D721Med (cell line): ENCODE measurements around the gene ZNF611.
"Not testable (repeated sequence)": the region's sequence is repeated elsewhere in the genome, so short reads cannot be mapped to it uniquely, and the experiment has no call there.

Experiments used
- DNase-seq: peaks from one replicate; pipeline ENCODE4 v3.0.0; 2011; ENCODE audit warnings: low spot score; ENCODE audit not compliant: insufficient read length
- FAIRE-seq: peaks from 2 replicates; lab custom pipeline; 2011; peaks lifted over from hg19 to GRCh38; lab: Jason Lieb, UNC
- CTCF ChIP-seq: IDR thresholded peaks from 2 replicates; pipeline ENCODE4 v1.5.1; 2012; ENCODE audit warnings: mild to moderate bottlenecking, control low read depth; ENCODE audit not compliant: insufficient read depth; ENCODE audit errors: missing control alignments

The ZNF611 gene

GRCh38 chr19:52722062-52723003, 12.5 kb downstream of the ZNF611 start:
- DNase-seq (no peak), FAIRE-seq (no peak)
- no peak for TF ChIP-seq CTCF

- not testable (repeated sequence) for FAIRE-seq, DNase-seq
These were observed 14.3 kb downstream of the ZNF611 start for GRCh38 chr19:52720541-52720940.

- no peak for DNase-seq
- TF ChIP-seq CTCF: no peak
These were observed 18.3 kb downstream of the ZNF611 start for GRCh38 chr19:52716522-52716921.

GRCh38 chr19:52715902-52716301, 18.9 kb downstream of the ZNF611 start:
- FAIRE-seq, DNase-seq: not testable (repeated sequence)

More at GRCh38 chr19:52716522-52716921, 18.3 kb downstream of the ZNF611 start:
- no peak for FAIRE-seq

DNA sequence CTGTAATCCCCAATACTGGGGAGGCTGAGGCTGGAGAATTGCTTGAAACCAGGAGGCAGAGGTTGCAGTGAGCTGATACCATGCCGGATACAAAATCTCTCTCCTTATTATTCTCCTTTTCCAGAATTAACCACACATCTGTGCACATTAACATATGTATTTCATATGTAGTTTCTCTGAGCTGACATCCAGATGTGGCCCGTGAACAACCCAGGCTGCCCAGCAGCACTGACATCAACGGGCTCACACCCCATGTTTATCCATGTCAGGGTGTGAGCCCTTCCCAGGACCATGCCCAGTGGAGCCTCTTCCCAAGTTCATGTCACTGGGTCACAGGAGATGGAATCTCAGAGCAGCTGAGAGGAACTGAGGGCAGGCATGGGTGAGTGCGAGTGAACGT, 19.5 kb downstream of the ZNF611 start:
- DNase-seq, FAIRE-seq: not testable (repeated sequence)

GRCh38 chr19:52713051-52713450, 21.8 kb downstream of the ZNF611 start:
- FAIRE-seq, DNase-seq: not testable (repeated sequence)

GRCh38 chr19:52711661-52712060, 23.2 kb downstream of the ZNF611 start:
- not testable (repeated sequence) for DNase-seq

DNA sequence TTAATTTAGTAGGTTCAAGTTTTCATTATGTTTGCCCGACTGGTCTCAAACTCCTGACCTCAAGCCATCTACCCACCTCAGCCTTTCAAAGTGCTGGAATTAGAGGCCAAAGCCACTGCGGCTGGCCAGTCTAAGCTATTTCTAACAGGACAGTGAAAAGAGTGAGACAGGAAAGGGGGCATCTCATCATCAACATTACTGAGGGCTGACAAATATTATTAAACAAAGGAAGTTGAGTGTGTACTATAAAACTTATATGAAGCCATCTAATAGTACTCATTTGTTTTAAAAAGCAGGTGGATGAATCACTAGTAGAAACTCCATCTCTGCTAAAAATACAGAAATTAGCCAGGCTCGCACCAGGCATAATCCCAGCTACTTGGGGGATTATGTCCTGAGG, 24.3 kb downstream of the ZNF611 start:
- no peak for DNase-seq
- no peak for TF ChIP-seq CTCF
- no peak for FAIRE-seq

More at GRCh38 chr19:52711661-52712060, 23.2 kb downstream of the ZNF611 start:
- not testable (repeated sequence) for FAIRE-seq

- DNase-seq, FAIRE-seq: not testable (repeated sequence)
These were observed 29.2 kb downstream of the ZNF611 start for GRCh38 chr19:52705615-52706014.

GRCh38 chr19:52703917-52704316, 30.9 kb downstream of the ZNF611 start:
- no peak for FAIRE-seq
- no peak for TF ChIP-seq CTCF

More at GRCh38 chr19:52703917-52704316, 30.9 kb downstream of the ZNF611 start:
- no peak for DNase-seq
